Fibroblast of peridontal ligament (primary cell): ENCODE results near the gene UNC13D.
"Not testable (repeated sequence)": the region's sequence is repeated elsewhere in the genome, so short reads cannot be mapped to it uniquely, and the experiment has no call there.

Experiments used
- DNase-seq: peaks from one replicate; pipeline ENCODE4 v3.0.0-alpha.2; 2010; ENCODE audit errors: extremely low read depth

UNC13D gene

DNA sequence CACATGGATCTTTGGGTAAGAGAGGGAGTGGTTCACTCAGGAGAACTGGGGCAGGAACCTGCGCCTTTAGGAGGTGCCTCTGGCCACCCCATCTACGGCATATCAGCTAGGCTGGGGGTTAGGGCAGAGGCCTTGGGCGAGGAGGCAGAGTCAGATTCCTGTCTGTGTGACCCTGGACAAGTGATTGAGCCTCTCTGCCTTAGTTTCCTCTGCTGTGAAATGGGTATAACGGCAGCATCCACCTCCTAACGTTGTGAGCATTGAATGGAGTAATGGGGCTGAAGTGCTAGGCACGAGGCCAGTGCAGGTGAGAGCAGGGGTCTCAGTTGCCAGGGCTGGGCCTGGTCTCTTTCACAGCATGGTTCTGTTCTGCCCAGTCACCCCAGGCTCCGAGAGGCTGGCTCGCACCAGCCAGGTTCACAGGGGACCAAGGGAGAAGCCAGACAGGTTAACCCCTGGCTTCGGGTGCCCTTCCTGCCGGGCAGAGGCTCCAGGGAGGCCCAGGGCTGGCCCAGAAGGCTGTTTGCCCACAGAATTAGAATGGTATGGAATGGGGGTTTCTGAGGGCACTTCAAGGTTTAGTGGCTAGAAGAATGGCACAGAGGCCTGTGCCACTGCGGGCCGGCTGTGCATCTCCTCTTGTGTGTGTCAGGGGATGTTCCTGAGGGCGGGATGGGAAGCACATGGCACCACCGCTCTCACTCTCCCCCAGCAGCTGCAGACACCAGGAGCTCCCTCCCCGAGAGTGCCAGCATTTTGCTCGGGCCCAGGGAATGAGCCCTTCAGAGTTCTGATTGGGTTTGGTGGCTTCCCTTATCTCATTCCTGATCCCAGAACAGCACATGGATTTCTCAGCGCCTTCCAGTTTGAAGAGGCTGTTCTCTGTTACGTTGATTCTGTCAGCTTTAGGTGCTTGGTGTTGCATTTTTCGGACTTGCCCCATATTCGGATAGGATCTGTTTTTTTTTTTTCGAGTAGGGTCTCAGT, 23.8 kb downstream of the UNC13D start:
- DNase-seq, result no peak

DNA sequence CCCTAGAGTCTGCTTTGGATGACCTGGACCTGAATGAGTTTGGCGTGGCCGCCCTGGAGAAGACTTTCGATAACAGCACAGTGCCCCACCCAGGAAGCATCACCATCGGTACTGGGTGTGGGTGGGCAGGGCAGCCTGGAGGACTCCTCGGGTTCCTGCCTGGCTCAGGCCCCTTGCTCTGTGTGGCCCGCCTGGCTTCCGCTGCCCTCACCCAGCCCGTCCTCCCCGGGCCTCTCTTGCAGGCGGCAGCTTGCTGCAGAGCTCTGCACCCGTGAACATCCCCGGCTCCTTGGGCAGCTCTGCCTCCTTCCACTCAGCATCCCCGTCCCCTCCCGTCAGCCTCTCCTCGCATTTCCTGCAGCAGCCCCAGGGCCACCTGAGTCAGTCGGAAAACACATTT, 24.5 kb downstream of the UNC13D start:
- DNase-seq, result no peak

DNA sequence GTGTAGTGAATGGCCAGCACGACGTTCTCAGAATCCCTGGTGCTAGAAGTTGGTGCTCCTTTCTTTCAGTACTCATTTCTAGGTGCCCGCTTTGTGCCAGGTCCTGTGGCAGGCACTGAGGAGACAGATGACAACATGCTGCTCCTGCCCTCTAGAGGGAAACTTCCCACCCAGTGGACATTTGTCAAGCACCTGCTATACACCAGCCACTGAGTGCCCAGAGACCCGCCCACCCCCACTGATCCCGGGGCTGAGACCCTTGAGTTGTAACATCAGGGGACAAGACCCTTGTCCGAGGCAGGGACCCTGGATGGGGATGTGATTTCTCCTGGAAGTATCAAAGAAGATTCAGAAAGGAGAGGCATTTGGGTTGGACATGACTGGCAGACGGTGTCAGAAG, 25.1 kb downstream of the UNC13D start:
- no peak for DNase-seq

DNA sequence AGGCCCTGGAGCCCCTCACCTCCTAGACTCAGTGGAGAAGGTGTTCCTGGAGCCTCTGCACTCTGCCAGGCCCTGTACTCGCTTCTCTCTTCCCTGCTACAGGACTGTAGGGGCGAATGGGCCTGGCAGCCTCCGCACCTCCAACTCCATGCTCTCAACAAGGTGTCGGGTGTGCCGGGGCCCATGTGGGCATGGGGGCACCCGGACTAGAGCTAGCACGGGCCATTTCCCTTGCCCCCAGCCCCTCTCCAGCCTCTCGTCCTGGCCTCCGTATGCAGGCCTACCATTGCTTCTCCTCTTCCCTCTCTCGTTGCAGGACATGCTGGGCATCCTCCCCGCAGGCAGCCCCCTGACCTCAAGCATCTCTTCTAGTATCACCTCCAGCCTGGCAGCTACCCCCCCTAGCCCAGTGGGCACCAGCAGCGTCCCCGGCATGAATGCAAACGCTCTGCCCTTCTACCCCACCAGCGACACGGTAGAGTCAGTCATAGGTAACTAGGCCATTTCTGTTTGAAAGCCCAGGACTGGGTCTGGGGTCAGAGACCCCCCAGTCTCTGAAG, 25.8 kb downstream of the UNC13D start:
- no peak for DNase-seq

DNA sequence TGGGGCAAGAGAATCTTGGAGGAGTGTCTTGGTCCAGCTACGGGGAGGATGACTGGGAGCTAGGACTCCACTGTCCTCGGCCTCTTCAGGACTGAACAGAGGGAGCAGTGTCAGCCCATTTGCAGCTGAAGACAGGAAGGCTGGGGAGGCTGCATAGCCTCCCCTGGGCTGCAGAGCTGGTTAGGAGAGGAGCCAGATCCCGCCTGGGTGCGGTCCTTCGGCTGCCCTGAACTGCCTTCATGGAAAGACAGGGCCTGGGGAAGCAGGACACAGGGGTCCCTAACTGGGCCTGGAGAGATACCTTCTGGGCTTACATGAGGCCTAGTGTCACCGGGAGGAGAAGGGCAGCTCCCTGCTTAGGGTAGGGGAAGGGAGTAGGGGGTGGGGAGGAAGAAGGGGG, 26.6 kb downstream of the UNC13D start:
- no peak for DNase-seq

DNA sequence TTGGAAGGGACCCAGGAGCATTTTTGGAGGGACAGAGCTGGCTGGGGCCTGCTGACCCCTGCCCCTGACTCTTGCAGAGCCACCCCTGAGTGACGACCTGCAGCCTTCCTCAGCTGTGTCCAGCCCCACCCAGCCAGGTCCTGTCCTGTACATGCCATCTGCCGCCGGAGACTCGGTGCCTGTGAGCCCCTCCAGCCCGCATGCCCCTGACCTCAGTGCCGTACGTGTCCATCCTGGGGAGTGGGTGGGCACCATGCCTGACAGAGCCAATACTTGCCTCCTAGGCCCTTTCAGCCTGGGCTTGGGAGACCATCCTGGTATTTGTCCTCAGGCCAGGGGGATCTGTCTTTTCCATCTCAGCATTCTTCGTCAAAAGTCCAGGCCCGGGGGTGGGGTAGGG, 27.5 kb downstream of the UNC13D start:
- DNase-seq, result no peak

DNA sequence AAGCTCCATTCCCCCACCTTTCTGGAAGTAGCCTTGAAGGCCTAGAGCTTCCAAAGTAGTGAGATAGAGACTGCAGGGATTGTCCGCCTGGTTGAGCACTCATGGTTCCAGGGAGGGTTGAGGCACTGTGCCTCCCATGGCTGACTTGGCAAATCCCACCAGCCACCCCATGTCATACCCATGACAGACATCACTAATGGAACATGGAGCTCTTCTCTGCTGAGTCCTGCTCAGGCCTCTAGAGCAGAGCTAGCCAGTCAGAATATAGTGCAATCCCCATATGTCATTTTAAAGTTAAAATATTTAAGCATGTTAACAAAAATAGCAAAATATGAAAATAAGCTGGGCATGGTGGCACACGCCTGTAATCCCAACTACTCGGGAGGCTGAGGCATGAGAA, 28.8 kb downstream of the UNC13D start:
- DNase-seq, result no peak

DNA sequence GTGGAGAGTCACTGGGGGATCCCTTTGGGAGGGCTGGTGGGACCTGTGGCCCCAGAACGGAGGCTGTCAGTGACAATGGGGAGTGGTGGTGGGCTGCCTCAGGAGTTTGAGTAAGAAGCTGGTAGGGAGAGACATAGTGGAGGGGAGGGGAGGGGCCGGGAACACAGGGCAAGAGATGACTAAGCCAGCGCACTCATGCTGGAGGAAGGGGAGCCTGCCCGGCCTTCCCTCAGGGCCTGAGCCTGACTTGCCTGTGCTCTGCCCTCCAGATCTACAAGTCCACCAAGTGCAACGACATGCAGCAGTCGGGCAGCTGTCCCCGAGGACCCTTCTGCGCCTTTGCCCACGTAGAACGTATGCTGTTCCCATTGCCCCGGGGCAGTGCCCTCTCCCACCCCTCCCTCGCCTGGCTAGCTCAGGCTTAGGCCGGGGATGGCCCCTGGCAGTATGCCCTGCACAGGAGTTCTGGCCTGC, 29.3 kb downstream of the UNC13D start:
- peak; percentile 64 for DNase-seq

DNA sequence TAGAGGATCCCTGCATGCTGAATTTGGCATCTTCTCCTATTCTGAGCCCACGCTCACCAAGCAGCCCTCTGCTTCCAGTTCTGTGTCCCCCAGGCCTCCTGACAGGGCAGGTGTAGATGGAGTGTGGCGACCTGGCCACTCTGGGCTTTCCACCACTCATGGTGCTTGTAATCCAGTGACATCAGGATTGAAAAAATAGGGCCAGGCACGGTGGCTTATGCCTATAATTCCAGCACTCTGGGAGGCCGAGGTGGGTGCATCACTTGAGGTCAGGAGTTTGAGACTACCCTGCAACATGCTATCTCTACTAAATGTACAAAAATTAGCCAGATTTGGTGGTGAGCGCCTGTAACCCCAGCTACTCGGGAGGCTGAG, 30.2 kb downstream of the UNC13D start:
- DNase-seq, result no peak

DNA sequence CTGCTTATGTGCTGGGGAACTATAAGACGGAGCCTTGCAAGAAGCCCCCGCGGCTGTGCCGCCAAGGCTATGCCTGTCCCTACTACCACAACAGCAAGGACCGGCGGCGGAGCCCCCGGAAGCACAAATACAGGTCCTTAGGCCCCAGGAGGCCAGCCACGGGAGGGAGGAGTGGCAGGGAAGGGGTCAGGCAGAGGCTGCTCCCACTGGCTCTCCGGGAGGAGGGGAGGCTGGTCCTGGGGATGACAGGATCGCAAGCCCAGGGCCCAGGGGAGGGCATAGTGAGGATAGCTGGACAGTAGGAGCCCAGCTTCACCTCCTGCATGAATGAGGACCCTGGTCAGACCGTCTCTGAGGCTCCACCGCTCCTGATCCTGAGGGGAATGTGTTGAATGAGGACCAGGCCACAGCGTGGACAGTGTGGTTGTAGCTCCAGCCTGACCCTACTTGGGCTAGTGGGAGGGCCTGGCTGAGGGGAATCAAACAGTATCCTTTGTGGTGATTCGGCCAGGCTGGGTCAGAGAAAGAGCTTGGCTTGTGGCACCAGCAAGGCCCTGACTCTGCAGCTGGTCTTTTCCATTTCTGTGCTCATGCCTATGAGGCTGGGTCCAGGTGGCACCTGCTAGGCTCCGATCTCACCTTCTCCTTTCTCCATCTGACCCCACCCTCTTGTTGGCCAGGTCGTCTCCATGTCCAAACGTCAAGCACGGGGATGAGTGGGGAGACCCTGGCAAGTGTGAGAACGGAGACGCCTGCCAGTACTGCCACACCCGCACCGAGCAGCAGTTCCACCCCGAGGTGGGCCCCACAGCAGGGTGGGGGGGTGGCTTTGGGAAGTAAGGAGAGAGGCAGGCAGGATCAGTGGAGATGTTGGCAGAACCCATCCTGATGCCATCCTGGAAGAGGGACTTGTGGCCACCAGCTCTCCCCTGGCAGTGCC, 30.9 kb downstream of the UNC13D start:
- no peak for DNase-seq

DNA sequence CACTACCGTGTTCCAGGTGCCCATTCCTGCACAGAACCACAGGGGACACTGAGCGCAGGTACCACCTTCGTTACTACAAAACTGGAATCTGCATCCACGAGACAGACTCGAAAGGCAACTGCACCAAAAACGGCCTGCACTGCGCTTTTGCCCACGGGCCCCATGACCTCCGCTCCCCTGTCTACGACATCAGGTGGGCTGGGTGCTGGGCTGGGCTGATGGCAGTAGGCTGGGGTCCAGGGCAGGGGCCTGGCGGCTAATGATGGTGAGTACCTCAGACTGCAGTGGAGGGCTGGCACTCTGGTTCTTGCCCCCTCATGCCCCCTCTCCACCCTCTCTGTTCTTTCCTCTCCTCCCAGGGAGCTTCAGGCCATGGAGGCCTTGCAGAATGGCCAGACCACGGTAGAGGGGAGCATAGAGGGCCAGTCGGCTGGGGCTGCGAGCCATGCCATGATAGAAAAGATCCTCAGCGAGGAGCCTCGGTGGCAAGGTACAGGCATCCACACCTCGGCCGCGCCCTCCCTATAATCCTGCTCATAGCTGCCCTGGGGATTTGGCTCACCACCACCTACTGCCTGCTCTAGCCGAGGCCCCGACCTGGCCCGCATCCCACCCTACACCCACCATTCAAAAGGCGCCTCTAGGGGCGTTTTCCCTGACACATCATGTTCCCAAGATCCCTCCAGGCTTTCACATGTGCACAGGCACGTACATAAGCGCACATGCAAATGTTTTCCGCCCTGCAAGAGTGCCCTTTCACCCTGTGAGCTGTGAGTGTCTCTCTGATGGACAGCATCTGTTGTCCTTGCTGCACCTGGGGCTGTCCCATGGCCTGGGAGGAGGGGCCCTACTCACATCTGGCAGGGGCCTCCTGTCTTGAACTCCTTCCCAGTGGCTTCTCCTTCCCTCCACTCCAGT, 31.8 kb downstream of the UNC13D start:
- no peak for DNase-seq

DNA sequence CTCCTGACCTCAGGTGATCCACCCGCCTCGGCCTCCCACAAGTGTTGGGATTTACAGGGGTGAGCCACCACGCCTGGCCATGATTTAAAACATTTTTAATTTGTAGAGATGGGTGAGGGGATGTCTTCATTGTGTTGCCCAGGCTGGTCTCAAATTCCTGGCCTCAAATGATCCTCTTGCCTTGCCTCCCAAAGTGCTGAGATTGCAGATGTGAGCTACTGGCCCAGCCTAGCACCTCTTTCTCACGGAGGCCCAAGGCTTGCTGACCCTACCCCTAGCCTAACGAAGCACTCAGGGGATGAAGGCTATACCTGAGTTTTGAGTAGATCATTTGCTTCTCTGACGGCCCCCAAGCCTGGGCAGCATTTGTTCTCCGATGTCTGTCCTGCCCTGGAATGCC, 33.0 kb downstream of the UNC13D start:
- DNase-seq, result no peak

DNA sequence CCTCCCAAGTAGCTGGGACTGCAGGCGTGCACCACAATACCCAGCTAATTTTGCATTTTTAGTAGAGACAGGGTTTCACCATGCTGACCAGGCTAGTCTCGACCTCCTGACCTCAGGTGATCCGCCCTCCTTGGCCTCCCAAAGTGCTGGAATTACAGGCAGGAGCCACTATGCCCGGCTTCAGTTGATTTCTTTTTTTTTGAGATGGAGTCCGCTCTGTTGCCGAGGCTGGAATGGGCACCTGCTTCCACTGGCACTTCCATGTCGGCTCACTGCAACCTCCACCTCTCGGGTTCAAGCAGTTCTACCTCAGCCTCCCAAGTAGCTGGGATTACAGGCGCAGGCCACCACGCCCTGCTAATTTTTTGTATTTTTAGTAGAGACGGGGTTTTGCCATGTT, 33.4 kb downstream of the UNC13D start:
- not testable (repeated sequence) for DNase-seq

DNA sequence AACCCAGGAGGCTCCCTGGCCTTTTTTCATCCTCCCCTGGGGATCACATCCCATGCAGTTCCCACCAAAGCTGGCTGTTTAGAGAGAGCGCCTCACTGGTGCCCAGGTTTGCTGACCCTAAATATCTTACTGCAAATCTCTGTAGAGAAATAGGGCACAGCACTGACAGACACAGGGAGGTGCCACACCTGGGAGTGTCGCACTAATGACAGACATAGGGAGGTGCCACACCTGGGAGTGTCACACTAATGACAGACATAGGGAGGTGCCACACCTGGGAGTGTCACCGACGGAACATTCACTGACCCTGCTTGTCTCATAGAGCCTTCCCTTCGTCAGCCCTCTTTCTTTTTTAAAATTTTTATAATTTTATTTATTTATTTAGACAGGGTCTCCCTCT, 34.0 kb downstream of the UNC13D start:
- no peak for DNase-seq

DNA sequence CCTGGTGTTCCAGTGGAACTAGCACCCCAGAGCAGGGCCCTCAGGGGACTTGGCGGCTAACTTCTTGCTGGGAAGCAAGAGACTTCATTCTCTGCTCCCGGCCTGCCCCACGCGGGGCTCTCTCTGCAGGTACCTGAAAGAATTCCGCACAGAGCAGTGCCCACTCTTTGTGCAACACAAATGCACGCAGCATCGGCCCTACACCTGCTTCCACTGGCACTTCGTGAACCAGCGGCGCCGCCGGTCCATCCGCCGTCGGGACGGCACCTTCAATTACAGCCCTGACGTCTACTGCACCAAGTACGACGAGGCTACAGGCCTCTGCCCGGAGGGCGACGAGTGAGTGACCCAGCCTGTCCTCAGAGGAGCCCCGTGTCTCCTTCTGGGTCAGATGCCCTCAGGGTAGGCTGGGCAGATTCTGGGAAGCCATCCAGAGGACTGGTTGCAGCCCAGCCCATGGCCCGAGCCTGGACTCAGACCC, 34.5 kb downstream of the UNC13D start:
- no peak for DNase-seq

DNA sequence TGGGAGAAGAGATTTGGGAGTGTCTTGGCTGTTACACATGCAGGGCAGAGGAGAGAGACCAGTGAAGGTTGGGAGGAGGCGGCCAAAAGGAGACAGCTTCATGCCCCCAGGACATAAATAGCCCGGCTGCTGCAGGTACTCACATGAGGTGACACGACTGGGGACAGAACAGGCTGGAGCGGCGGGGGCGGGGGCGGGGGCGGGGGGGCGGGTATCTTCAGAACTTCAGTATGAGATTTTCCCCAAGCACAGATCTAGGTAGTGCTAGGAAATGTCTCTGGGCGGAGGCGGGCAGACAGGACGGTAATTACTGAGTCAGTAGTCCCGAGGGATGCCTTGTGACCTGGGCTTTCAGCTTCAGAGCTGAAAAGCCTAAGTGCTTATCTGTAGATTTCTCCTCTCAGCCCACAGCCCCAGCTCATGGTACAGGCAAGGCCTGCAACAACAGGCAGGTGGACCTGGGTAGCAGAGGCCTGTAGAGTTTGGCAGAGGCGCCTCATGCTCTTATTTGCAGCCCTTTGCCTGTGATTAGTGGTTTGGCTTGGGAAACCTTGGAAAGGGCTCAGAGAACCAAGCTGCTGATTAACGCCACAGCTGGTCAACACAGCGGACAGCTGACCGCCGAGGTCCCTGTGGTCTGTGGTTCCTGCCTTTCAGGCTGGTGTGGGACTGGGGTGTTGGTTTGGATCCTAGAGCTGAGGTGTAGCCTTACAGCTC, 35.1 kb downstream of the UNC13D start:
- DNase-seq, result peak; percentile 87

DNA sequence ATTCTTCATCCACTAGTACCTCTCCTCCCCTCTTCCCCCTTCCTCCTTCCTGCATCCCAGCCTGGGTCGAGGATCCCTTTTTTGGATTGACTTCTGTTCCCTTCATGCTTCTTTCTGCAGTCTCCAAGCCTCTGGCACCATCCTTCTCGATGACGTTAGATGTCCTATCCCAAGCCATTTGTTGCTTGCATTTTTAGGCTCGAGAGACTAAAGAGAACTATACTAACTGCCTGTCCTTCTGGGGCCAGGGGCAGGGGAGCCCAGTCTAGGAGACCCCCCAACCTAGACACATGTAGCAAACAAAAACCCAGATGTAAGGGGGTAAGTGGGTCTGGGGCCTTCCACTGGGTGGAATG, 35.7 kb downstream of the UNC13D start:
- no peak for DNase-seq

DNA sequence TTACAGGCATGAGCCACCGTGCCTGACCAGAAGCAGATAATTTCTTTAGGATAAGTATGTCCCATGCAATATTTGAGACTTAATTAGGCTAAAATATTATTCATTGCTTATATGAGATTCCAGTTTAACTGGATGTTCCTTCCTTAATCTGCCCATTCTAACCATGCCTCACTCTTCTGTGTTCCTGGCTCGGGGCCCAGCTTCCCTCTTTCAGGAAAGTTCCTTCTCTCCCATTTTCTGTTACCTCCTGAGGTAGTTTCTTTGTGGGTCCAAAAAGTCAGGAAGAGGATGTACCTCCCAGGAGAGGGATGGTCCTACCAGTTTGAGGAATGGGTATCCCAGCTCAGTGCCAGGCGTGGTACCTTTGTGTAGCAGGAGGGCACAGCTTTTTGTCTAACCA, 36.3 kb downstream of the UNC13D start:
- no peak for DNase-seq

DNA sequence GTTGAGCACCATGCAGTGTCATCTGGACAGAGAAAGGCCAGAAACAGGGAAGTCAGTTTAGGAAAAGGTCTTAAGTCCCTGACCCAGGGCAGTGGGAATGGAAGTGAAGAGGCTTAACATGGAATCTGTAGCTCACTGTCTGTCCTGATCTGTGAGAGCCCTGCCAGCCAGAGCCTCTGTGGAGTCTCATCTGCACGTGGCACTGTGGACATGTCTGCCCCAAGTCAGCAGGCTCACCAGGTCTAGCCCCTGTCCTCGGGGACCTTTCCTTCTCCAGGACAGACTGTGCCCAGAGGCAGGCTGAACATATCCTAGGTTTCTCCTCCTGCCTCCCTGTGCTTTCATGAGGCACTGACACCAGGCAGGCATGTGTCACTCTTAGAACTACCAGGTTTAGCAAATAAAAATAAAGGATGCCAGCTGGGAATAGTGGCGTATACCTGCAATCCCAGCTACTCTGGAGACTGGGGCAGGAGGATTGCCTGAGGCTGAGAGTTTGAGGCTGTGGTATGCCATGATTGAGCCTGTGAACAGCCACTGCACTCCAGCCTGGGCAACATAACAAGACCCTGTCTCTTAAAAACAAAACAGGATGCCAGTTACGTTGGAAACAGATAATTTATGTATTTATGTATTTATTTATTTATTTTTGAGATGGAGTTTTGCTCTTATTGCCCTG, 37.2 kb downstream of the UNC13D start:
- DNase-seq, result no peak

DNA sequence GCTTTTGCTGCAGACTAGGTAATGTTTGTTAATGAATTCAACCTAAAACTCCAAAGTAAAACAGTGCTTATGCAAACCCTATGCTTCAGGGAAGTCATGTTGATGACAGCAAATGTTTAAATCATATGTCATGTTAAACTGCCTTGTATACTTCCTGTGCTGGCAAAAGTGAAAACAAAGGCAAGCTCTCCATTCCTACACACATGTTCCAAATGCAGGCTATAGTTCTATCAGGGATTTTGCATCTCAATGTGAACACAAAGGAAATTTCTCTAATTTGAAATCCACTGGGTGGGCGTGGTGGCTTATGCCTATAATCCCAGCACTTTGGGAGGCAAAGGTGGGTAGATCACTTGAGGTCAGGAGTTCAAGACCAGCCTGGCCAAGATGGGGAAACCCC, 40.3 kb downstream of the UNC13D start:
- no peak for DNase-seq
